WTC11 (cell line): ENCODE data around the gene CYTH3.

Experiments
- CREB1 ChIP-seq: sonication (generic); formaldehyde crosslinking; IDR thresholded peaks from 2 replicates; pipeline ENCODE4 v1.8.0; 2023; ENCODE audit warnings: mild to moderate bottlenecking, missing genetic modification reagents
- JAZF1 ChIP-seq: fragments of 250-450 bp; sonication (Bioruptor Pico); IDR thresholded peaks from 2 replicates; pipeline ENCODE4 v1.9.0; 2021; ENCODE audit warnings: moderate library complexity, mild to moderate bottlenecking, inconsistent platforms
- JUN ChIP-seq: sonication (generic); formaldehyde crosslinking; IDR thresholded peaks from 2 replicates; pipeline ENCODE4 v1.8.0; 2023; ENCODE audit warnings: mild to moderate bottlenecking, missing genetic modification reagents
- MXD4 ChIP-seq: fragments of 250-450 bp; sonication (Bioruptor Pico); IDR thresholded peaks from 2 replicates; pipeline ENCODE4 v1.8.0; 2021; ENCODE audit warnings: mild to moderate bottlenecking, moderate library complexity, borderline replicate concordance
- SOX15 ChIP-seq: fragments of 250-450 bp; sonication (Bioruptor Pico); IDR thresholded peaks from 2 replicates; pipeline ENCODE4 v1.9.0; 2021; ENCODE audit warnings: mild to moderate bottlenecking
- SP1 ChIP-seq: sonication (generic); formaldehyde crosslinking; conservative IDR thresholded peaks from 2 replicates; pipeline ENCODE4 v1.8.1; 2022; ENCODE audit warnings: missing genetic modification reagents
- ZNF138 ChIP-seq: sonication (generic); formaldehyde crosslinking; conservative IDR thresholded peaks from 2 replicates; pipeline ENCODE4 v1.8.1; 2022; ENCODE audit warnings: mild to moderate bottlenecking, moderate library complexity, missing genetic modification reagents
- TF ChIP-seq, protein P1 (sequence below): fragments of 200-600 bp; IDR thresholded peaks from 2 replicates; pipeline ENCODE4 v1.8.0; 2022; ENCODE audit warnings: antibody characterized with exemption
- TF ChIP-seq, protein P2 (sequence below): sonication (generic); formaldehyde crosslinking; IDR thresholded peaks from 2 replicates; pipeline ENCODE4 v1.8.1; 2023; ENCODE audit warnings: mild to moderate bottlenecking, missing genetic modification reagents, moderate library complexity
- TF ChIP-seq, protein P3 (sequence below): sonication (generic); formaldehyde crosslinking; conservative IDR thresholded peaks from 2 replicates; pipeline ENCODE4 v1.8.1; 2022; ENCODE audit warnings: mild to moderate bottlenecking, missing genetic modification reagents
- TF ChIP-seq, protein P4 (sequence below): sonication (generic); formaldehyde crosslinking; IDR thresholded peaks from 2 replicates; pipeline ENCODE4 v1.8.0; 2022; ENCODE audit warnings: mild to moderate bottlenecking, missing genetic modification reagents
- TF ChIP-seq, protein P5 (sequence below): sonication (generic); formaldehyde crosslinking; IDR thresholded peaks from 2 replicates; pipeline ENCODE4 v1.8.1; 2023; ENCODE audit warnings: mild to moderate bottlenecking, missing genetic modification reagents, moderate library complexity

DNA sequence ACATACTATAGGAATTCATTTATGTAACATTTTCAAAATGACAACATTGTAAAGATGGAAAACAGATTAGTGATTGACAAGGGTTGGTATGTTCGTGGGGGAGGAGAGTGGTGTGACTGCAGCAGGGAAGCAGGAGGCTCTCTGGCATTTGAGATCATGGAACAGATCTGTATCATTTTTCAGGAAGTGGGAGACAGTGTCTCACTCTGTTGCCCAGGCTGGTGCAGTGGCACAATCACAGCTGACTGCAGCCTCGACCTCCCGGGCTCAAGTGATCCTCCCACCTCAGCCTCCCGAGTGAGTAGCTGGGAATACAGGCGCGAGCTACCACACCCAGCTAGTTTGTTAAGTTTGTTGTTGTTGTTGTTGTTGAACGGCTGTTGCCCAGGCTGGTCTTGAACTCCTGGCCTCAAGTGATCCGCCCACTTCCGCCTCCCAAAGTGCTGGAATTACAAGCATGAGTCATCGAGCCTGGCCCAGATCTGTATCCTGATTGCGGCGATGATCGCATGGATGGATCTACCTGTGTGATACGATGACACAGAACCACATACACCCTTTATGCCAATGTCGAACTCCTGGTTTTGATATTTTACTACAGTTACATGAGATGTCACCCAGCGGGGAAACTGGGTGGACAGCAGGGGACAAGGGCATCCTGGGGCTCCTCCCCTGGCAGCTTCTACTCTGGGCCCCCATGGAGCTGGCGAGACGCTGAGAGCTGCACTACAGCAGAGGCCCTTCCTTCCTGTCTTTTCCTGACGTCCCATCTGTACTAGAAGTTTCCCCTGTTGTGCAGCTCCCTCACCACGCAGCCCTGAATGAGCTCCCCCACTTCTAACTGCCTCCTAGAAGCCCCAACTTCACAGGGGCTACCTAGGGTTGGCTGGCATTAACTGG is 12.3 kb upstream of the CYTH3 start:
- TF ChIP-seq, protein P1, sequence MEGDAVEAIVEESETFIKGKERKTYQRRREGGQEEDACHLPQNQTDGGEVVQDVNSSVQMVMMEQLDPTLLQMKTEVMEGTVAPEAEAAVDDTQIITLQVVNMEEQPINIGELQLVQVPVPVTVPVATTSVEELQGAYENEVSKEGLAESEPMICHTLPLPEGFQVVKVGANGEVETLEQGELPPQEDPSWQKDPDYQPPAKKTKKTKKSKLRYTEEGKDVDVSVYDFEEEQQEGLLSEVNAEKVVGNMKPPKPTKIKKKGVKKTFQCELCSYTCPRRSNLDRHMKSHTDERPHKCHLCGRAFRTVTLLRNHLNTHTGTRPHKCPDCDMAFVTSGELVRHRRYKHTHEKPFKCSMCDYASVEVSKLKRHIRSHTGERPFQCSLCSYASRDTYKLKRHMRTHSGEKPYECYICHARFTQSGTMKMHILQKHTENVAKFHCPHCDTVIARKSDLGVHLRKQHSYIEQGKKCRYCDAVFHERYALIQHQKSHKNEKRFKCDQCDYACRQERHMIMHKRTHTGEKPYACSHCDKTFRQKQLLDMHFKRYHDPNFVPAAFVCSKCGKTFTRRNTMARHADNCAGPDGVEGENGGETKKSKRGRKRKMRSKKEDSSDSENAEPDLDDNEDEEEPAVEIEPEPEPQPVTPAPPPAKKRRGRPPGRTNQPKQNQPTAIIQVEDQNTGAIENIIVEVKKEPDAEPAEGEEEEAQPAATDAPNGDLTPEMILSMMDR: no peak
- TF ChIP-seq MXD4 (CRISPR knock-in tag) (no peak), ZNF138 (CRISPR knock-in tag) (no peak), SP1 (CRISPR knock-in tag) (no peak), CREB1 (CRISPR knock-in tag) (no peak), JAZF1 (no peak), SOX15 (CRISPR knock-in tag) (no peak), JUN (CRISPR knock-in tag) (no peak)
- TF ChIP-seq, protein P2, sequence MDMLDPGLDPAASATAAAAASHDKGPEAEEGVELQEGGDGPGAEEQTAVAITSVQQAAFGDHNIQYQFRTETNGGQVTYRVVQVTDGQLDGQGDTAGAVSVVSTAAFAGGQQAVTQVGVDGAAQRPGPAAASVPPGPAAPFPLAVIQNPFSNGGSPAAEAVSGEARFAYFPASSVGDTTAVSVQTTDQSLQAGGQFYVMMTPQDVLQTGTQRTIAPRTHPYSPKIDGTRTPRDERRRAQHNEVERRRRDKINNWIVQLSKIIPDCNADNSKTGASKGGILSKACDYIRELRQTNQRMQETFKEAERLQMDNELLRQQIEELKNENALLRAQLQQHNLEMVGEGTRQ (CRISPR knock-in tag): no peak
- TF ChIP-seq, protein P3, sequence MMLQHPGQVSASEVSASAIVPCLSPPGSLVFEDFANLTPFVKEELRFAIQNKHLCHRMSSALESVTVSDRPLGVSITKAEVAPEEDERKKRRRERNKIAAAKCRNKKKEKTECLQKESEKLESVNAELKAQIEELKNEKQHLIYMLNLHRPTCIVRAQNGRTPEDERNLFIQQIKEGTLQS (CRISPR knock-in tag): no peak
- TF ChIP-seq, protein P4, sequence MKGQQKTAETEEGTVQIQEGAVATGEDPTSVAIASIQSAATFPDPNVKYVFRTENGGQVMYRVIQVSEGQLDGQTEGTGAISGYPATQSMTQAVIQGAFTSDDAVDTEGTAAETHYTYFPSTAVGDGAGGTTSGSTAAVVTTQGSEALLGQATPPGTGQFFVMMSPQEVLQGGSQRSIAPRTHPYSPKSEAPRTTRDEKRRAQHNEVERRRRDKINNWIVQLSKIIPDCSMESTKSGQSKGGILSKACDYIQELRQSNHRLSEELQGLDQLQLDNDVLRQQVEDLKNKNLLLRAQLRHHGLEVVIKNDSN (CRISPR knock-in tag): no peak
- TF ChIP-seq, protein P5, sequence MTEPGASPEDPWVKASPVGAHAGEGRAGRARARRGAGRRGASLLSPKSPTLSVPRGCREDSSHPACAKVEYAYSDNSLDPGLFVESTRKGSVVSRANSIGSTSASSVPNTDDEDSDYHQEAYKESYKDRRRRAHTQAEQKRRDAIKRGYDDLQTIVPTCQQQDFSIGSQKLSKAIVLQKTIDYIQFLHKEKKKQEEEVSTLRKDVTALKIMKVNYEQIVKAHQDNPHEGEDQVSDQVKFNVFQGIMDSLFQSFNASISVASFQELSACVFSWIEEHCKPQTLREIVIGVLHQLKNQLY (CRISPR knock-in tag): no peak
